SK-N-MC (cell line): ENCODE measurements around the gene SPATA13.

ENCODE experiments used
- EZH2 ChIP-seq: fragments of 200-600 bp; sonication (generic); IDR thresholded peaks from one replicate; pipeline ENCODE4 v1.6.1; 2017; ENCODE audit warnings: antibody characterized with exemption
- POLR2AphosphoS5 ChIP-seq: IDR thresholded peaks from 2 replicates; pipeline ENCODE4 v1.6.1; 2012; ENCODE audit warnings: mild to moderate bottlenecking, low read depth, low read length, borderline replicate concordance

DNA sequence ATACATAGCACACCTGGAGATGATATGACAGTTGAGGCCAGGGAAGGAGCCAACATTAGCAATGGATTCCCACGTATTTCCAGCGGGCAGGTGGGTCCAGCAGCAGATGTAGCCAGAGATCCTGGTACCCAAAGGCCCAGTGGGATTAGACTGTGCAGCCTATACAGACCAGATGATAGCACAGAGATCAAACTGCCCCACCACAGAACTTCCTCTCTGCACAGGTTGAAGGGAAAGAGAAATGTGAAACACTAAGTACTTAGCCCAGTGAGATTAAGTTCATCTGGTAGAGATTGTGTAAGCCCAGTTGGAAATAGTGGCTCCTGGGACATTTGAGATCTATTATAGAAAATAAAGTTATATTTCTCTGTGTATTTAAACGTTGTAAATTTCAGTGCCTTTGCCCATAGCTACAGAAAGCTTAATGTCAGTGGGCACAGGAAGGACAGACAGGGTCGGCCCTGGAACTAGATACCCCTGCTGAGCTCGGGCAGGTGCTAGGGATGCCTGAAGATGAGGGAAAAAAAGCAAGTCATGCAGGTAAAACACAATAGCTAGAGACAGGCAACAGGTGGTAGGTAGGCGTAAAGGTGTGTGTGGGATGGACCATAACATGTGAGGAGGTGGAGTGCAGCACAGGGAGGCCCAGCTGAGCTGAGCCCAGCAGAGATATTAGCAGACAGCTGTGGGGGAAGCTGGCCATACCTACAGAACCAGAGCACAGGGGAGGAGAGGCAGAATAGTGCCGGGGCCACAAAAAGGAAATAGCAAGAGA, 27.3 kb upstream of the SPATA13 start:
- TF ChIP-seq EZH2 = no peak
- TF ChIP-seq POLR2AphosphoS5 = no peak
